Left renal pelvis (tissue), 4 donors: Measurements from ENCODE around the gene ACTRT3. TPM values are rescaled to one million over a fixed set of nuclear protein-coding genes. Genes with fewer than 3 reads are reported as not detected.
"Not testable (repeated sequence)": the region's sequence is repeated elsewhere in the genome, so short reads cannot be mapped to it uniquely, and the experiment has no call there.

ENCODE experiments used
- DNase-seq, 4 donors: peaks; one replicate each; pipeline ENCODE4 v3.0.0-alpha.2; 2013; ENCODE audit warnings: low read depth in 4 of 4, low spot score in 3 of 4
- polyA plus RNA-seq, 4 donors: library from polyadenylated mRNA; unstranded; fragments of 120-200 nt; gene quantifications; one replicate each; pipeline ENCODE4 v1.2.1, GENCODE V29; 2013; ENCODE audit not compliant: insufficient read length in 4 of 4

ACTRT3 gene
- polyA plus RNA-seq, 4 donors = 3.4 to 5.3 (median 3.9) TPM

DNA sequence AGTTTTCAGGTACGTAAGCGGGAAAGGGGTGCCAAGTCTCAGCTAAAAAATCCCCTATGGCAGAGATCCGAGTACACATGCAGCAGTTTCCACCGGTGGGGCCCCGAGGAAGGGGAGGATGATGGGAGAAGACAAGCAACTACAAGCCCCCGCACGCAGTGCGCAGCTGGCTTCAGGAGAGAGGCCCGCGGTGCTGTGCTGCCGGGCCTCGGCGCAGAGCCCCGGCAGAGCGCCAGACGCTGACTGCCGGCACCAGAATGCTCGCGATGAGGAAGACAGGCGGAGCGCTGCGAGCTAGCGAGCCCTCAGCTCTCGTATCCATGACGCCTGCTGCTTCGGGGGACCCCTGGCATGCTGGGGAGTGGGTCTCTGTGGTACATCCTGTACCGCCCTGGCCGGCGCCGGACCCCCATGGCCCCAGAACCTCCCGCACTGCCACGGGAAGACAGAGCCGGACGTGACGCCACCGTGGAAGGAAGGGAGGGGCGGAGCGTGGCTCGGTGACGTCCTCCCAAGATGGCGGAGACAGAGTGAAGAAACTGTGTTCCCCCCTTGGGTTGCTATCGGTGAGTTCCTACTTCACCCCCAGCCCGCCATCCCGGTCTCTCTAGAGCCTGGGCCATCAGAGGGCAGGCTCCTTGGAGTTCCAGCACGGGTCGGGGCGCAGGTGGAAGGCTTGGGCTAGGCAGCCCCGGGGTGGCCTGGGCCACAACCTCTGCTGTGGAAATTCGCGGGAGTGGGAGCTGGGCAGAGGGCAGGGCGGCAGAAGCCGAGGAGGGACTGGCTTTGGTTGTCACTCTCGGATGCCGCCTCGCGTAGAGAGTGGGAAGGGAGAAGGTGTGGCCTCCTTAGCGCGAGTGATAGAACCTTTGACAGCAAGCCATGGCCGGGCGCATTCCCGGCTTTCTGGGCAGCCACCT, 3.8 kb upstream of the ACTRT3 start, which contains the start of gene MYNN:
Gene MYNN (plus strand): TSS at position 500 of the 920 bp plus-strand sequence. CDS start 900 bp downstream, outside the sequence.
- peak; percentile 84 to 87 (median 85) for DNase-seq

DNA sequence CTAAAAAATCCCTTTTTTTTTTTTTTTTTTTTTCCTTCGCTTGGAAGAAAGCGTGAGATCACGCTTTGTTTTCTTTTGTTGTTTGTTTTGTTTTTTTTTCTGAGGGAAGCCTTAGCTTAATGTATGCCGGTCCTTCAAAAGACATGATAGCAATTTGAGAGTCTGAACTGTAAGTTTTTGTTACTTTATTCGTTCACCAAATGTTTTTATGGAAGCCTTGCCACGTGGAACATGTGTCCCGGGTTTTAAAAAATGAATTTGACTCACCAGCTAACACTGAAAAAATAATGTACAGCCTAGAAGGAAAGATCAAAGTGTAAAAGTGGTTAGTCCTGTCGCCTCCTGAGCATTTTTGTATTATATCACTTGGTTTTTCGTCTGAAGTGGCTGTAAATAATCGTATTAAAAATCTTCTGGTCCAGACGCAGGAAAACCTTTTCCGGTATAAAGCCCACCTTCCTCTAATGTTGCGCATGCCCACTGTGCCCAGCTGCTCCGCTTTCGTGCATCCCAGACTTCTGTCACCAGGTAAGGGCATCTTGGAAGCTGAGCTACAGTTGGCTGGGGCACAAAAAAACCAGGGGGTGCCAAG, 3.0 kb upstream of the ACTRT3 start:
- DNase-seq = peak; percentile 74 to 83 (median 77)

DNA sequence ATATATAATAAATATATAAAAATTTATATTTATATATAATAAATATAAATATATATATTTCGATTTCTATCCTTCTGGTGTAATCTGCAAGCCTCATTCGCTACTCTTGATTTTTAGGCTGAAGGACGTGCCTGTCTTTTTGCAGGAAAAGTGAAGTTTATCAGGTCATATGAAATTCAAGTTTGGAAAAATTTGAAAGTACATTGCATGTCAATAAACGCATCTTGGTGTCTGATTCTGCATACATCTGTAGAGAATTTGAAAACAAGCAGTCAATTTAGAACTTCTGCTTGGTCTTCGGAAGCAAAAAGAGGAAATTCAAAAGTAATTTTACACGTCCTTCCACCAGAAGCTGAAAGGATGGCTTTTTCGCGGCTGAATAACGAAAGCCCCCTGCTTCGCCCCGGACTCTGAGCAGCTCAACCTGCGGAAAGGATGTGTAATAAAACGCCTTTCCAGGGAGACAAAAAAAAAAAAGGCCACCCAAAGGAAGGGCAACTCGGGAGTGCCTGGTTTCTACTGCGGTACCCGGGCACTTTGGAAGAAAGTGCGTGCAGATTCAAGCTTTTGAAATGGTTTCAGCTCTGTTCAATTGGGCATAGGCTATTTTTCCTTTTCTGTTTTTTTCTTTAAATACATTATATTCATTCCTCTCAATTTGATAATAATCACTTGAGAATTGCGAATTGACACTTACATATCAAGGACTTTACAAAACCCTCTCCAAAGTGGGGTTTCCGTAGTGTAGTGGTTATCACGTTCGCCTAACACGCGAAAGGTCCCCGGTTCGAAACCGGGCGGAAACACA, 2.3 kb upstream of the ACTRT3 start:
- peak; percentile 85 to 87 (median 86) for DNase-seq

DNA sequence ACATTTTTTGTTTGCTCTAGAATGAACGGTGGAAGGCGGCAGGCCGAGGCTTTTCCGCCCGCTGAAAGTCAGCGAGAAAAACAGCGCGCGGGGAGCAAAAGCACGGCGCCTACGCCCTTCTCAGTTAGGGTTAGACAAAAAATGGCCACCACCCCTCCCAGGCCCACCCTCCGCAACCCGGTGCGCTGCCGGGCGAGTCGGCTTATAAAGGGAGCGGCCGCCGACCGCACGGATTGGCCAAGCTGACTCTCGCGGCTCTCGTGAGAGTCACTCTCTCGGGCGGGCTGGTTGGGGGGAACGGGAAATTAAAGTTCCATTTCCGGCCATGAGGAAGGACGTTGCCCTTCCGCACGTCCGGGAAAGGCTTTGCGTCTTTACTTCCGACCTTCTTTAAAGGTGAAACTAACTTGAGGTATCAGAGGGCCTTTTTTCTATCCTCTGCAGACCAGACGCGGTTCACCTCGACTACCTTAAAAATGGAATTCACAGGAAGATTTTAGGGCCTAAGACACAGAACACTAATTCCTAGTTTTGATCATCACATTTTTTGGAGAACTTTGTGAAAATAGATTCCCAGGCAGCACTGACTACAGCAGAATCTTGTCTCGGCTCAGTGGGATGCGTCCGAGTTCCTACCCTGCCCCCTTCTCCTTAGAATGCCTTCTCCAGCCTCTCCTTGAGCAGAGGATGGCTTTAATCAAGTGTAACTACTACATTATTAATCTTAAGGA, 4.3 kb downstream of the ACTRT3 start, which contains the start of gene TERC:
Gene TERC (minus strand): TSS at position 179 of the 731 bp plus-strand sequence.
- DNase-seq = peak; percentile 86 to 93 (median 90)

DNA sequence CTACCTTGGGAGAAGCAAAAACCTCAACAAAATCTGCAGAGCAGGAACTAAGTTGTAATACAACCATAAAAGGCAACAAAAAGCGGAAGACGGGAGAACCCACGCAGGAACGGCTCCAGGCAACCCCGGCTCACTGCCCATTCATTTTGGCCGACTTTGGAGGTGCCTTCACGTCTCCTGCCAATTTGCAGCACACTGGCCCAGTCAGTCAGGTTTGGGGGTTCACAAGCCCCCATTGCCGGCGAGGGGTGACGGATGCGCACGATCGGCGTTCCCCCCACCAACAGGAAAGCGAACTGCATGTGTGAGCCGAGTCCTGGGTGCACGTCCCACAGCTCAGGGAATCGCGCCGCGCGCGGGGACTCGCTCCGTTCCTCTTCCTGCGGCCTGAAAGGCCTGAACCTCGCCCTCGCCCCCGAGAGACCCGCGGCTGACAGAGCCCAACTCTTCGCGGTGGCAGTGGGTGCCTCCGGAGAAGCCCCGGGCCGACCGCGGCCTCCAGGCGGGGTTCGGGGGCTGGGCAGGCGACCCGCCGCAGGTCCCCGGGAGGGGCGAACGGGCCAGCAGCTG, 5.0 kb downstream of the ACTRT3 start:
- DNase-seq = peak in 1 of 4 donors; percentile 43

DNA sequence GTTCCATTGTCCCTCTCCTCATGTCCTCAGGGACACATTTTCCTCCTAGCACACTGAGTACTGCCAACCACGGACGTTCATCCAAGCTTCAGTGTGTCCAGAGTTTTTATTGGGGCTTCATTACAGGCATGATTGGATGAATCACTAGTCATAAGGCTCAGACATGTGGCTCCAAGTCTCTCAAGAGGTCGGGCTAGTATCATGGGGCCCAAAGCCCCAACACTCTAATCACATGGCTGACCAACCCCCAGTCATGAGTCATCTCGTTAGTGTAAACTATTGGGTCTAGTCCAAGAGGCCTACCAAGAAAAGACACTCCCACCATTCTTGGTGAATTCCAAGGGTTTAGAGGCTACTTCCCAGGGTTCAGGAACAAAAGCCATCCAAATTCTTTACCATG, 8.9 kb downstream of the ACTRT3 start:
- no peak for DNase-seq

DNA sequence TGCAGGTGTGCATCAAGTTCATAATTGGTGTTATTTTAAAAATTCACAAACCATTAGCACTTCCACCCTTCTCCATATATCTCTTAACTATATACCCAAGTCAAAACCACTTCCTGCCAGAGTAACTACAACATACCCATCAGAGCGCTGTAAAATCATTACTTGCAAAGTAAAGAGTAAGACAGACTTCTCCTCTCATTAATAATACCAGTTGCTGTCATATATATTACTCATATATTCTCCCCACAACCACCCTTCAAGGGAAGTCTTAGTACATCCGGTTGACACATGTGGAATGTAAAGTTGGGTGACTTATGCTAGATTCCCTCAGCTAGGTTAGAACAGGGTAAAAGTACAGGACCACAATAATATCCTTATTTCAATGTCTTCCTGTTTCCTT, 10.1 kb downstream of the ACTRT3 start:
- DNase-seq = no peak

DNA sequence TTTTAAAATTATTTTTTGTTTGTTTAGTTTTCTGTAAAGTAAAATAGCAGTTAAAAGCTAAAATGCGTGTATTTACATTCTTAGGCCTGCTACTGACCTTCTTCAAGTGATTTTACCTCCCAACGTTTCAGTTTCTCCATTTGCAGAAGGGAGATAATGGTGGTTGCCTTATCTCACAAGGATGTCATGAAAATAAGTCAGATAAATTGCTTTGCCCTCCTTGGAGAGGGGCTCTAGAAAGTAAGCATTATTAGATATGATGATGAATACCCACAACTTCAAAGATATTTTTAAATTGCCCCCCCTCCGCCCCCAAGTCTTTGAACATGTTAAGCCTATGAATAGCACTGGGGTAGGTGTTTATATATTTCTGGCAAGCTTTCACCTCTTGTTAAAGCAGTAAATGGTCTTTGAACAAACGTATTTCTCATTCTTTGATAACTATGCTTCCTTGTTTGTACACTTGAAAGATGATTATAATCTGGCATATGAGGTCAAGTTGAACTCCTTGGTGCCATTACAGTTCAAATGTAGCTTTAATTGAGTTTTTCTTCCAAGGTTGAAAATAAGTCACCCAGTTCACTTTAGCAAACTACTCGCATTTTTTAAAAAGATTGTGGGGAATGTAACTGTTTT, 10.9 kb downstream of the ACTRT3 start:
- DNase-seq = no peak

DNA sequence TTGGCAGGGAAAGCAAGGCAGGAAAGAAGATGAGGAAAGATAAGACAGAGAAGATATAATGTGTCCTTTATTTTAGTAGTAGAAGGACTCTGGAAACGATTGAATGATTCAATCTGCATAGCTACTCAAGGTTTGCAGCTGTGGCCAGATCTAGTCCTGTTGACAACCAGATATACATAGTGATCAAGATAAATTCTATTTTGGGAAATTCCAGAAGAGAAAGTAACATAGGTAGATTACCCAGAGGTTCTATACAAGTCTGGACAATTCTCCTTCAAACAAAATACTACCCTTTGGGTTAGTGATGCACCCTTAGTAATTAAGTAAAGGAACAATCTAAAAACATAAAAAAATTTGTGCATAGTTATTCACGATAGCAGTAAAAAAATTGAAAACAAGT, 13.9 kb downstream of the ACTRT3 start:
- DNase-seq = no peak

DNA sequence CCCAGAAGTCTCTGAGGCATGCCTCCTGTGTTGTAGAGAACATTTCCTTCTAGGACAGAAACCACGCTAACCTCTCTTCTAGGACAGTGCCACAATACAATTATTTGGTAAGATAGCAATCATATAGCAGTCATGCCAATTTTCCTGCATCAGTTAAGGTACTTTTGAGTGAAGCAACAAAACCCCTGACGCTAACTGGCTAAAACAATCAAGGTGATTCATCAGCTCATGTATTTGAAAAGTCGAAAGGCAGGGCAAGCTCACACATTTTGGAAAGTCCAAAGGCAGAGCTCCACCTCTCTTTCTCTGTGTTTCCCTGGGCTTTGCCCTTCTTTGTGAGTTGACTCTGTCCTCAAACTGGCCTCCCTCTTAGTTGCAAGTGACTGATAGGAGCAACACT, 14.7 kb downstream of the ACTRT3 start:
- DNase-seq = no peak

DNA sequence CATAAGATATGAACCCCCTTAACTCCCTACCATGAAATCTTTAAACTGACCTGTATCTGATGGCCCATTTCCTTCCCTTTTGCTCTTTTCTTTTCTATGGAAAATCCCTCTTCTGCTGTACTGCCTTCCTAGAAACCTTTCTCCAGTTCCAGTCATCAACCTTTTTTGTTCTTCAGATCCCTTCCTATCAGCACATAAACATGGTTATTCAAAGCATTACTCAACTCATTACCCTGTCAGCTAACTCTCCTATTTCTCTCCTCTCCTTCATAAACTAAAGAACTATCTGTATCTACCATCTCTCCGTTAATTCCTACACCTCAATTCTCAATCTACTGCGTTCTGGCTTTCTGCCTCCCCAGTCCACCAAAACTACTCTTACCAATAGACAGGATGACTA, 17.5 kb downstream of the ACTRT3 start:
- DNase-seq = no peak

DNA sequence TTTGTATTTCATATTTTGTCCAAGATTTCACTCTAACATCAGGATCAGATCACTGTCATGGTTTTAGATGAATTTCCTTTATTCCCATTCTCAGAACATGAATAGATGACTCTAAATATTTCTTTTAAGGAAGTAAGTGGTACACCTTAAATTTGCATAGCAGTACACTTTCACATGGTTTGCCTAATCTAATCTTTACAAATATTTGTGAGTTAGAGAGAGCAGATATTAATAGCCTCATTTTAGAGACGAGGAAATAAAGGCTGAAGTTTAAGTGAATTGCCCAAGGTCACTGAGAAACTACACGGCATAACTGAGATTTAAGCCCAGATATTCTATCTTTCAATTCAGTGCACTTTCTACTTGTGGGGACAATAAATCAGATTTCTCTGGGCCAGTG, 18.7 kb downstream of the ACTRT3 start:
- no peak for DNase-seq

DNA sequence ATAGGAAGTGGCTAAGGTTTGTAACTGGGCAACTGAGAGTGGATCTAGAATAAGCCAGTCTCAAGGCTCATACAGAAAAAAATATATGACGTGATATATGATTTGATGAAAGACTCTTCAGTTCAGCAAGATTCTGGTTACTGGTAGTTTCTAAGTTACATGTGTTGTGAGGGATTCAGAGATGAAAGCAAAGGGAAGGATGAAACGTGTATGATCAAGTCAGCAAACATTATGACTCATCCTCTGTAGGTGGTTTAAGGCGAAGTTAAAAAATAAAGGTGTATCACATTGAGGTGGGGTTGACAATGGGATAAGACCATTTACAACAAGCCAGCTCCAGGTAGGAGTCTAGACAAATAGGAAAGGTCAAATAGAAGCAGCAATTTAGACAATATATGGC, 20.7 kb downstream of the ACTRT3 start:
- no peak for DNase-seq

DNA sequence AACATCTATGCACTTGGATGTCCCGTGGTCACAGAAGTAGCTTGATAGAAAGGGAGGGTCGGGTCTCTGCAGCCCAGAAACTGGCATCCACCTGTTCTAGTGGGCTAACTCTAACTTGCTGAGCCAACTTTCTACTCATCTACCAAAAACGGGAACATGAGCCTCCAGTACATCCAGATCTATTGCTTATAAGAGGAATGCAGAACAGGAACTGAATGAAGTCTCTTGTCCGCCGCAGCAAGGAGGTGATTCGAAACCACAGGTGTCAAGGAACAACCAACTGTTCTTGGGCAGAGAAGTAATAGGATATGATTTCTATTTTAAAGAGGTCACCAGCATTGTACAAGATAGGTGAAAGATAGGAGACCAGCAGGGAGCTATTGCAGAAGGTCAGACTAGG, 22.4 kb downstream of the ACTRT3 start:
- DNase-seq = no peak

DNA sequence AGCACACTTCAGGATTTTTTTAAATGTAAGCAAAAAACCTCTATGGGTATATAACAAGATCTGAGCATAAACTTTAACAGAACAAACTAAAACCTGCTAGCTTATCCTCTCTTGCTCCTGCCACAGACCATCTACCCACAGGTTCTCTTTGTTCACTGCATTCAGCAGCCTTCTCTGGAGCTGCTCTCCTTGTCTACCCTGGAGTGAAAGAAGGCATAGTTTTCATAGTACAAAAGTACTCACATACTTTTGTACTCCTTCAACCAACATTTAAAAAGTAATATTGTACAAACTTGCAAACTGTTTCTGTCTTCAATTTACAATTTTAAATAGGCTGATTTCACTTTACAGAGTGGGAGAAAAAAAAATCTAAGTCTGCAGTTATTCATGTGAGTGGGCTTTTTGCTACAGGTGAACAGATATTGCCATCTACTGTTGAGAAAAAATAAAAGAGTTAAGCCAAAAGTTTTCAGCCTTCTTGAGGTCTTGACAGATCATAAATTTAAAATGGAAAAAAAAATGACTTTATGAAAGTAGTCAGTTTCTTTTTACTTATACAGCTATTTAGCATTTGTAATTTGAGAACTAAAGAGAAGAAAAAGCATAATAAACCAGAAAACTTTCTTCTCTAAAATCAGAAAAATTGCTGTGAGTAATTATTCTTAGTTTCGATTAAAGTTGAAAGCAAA, 24.9 kb downstream of the ACTRT3 start:
- no peak for DNase-seq

DNA sequence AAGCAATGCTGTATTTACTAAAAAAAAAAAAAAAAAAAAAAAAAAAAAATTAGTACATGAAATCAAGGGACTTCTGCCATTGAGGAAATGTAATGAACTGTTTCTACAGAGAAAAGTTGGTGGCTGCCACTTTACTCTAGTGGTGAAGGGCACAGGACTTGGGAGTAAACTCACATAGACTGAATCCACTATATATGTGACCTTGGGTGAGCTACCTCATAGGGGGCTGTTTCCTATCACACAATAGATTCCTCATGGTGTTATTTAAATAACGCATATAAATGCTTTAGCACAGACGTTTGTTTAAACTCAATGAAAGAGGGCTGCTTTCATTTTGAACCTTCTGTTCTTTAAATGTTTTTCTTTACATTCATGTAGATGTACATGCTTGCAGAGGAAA, 30.3 kb downstream of the ACTRT3 start:
- no peak for DNase-seq

DNA sequence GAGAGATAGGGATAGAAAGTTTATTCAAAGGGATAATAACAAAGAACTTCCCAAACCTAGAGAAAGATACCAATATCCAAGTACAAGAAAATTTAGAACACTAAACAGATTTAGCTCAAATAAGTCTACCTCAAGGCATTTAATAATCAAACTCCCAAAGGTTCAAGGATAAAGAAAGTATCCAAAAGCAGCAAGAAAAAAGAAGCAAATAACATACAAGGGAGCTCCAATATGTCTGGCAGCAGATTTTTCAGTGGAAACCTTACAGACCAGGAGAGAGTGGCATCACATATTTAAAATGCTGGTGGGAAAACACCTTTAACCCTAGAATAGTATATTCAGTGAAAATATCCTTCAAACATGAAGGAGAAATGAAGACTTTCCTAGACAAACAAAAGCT, 37.5 kb downstream of the ACTRT3 start:
- DNase-seq = not testable (repeated sequence)

DNA sequence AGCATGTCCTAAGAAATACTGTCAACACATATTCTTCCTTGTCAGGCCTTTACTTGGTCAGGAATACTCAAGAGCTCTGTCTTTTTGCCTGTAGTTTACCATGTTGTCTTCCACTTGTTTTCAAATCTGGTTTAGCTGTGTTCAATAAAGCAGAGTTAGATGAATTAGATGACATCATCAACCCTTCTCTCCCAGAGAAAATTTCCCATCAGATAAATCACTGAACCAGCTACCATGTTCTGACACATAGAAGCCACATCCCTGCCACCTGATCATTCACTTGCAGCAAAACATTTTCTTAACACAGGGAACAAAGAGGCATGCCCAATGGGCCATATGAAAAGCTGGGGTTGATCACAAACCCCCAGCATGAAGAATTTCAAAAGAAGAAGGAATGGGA, 46.6 kb downstream of the ACTRT3 start:
- DNase-seq = no peak

DNA sequence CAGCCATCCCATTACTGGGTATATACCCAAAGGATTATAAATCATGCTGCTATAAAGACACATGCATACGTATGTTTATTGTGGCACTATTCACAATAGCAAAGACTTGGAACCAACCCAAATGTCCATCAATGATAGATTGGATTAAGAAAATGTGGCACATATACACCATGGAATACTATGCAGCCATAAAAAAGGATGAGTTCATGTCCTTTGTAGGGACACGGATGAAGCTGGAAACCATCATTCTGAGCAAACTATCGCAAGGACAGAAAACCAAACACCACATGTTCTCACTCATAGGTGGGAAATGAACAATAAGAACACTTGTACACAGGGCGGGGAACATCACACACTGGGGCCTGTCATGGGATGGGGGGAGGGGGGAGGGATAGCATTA, 50.9 kb downstream of the ACTRT3 start:
- DNase-seq = not testable (repeated sequence)
